Calu3 (cell line): ENCODE data around the gene RDH13. TPM values are rescaled to one million over a fixed set of nuclear protein-coding genes. Genes with fewer than 3 reads are reported as not detected.

Experiments
- BruUV-seq: library from RNA; stranded (reverse); fragments of 400-500 nt; replicated peaks from 2 replicates; lab custom pipeline; 2021; lab: Mats Ljungman, UMichigan
- CTCF ChIA-PET: fragments of 300-600 bp; sonication (Branson Sonifier 250); formaldehyde crosslinking; loops from one replicate; lab custom pipeline; 2022; ENCODE audit warnings: antibody characterized with exemption; lab: Charles Lee
- DNase-seq: peaks from one replicate; pipeline ENCODE4 v3.0.0; 2022
- H3K27ac Mint-ChIP-seq: one replicate; pipeline ENCODE4 v1.8.0; 2022; ENCODE audit warnings: mixed read lengths; ENCODE audit not compliant: unreplicated experiment
- H3K27me3 Mint-ChIP-seq: one replicate; pipeline ENCODE4 v1.8.0; 2022; ENCODE audit warnings: mixed read lengths; ENCODE audit not compliant: unreplicated experiment
- H3K36me3 Mint-ChIP-seq: one replicate; pipeline ENCODE4 v1.8.0; 2022; ENCODE audit warnings: mild to moderate bottlenecking, moderate library complexity, mixed read lengths; ENCODE audit not compliant: insufficient read depth, unreplicated experiment
- H3K4me1 Mint-ChIP-seq: one replicate; pipeline ENCODE4 v1.8.0; 2022; ENCODE audit warnings: mild to moderate bottlenecking, low read depth, mixed read lengths; ENCODE audit not compliant: unreplicated experiment
- H3K4me3 Mint-ChIP-seq: one replicate; pipeline ENCODE4 v1.8.0; 2022; ENCODE audit warnings: mild to moderate bottlenecking, low read depth, moderate library complexity, mixed read lengths; ENCODE audit not compliant: unreplicated experiment
- H3K9me3 Mint-ChIP-seq: one replicate; pipeline ENCODE4 v1.8.0; 2022; ENCODE audit warnings: low read depth, mixed read lengths; ENCODE audit not compliant: unreplicated experiment
- intact Hi-C: fragments of 100-400 bp; cut with micrococcal nuclease; formaldehyde crosslinking; loops from one replicate; pipeline ENCODE4 v1.10.0; 2022; ENCODE audit not compliant: unreplicated experiment
- total RNA-seq: library from RNA; stranded (reverse); gene quantifications from 2 replicates; pipeline ENCODE4 v1.2.3, GENCODE V29; 2022
- TF ChIP-seq, protein P1 (sequence below): fragments of 200-600 bp; IDR thresholded peaks from one replicate; pipeline ENCODE4 v1.8.0; 2022; ENCODE audit warnings: antibody characterized with exemption; ENCODE audit not compliant: unreplicated experiment

The RDH13 gene
- total RNA-seq, 1 experiment from 2014 or later: 50.1 TPM

GRCh38 chr19:55071913-55072312 lies 9.0 kb upstream of the RDH13 start:
- TF ChIP-seq, protein P1, sequence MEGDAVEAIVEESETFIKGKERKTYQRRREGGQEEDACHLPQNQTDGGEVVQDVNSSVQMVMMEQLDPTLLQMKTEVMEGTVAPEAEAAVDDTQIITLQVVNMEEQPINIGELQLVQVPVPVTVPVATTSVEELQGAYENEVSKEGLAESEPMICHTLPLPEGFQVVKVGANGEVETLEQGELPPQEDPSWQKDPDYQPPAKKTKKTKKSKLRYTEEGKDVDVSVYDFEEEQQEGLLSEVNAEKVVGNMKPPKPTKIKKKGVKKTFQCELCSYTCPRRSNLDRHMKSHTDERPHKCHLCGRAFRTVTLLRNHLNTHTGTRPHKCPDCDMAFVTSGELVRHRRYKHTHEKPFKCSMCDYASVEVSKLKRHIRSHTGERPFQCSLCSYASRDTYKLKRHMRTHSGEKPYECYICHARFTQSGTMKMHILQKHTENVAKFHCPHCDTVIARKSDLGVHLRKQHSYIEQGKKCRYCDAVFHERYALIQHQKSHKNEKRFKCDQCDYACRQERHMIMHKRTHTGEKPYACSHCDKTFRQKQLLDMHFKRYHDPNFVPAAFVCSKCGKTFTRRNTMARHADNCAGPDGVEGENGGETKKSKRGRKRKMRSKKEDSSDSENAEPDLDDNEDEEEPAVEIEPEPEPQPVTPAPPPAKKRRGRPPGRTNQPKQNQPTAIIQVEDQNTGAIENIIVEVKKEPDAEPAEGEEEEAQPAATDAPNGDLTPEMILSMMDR: no peak
- Mint-ChIP-seq H3K27me3 (peaks cover 7% of the 10 kb centered on the region), H3K9me3 (no peaks in the 10 kb centered on the region), H3K36me3 (peaks cover 54% of the 10 kb centered on the region), H3K27ac (no peak overlapping the region), H3K4me3 (no peak overlapping the region), H3K4me1 (peaks cover 44% of the 10 kb centered on the region)
- no TSS peak for BruUV-seq
- CTCF ChIA-PET: no interaction called here
- intact Hi-C loops: no loop called here
- no peak for DNase-seq

- CTCF ChIA-PET: no interaction called here
These were observed 8.2 kb upstream of the RDH13 start for GRCh38 chr19:55071129-55071502.

GRCh38 chr19:55070466-55071128 lies 7.6 kb upstream of the RDH13 start:
- intact Hi-C loops: no loop called here
- peaks cover 45% of the 10 kb centered on the region for H3K36me3 Mint-ChIP-seq
- H3K27me3 Mint-ChIP-seq: peaks cover 13% of the 10 kb centered on the region
- peaks cover 38% of the 10 kb centered on the region for H3K4me1 Mint-ChIP-seq
- TF ChIP-seq, protein P1: no peak
- no peak for DNase-seq
- H3K27ac Mint-ChIP-seq: peak overlapping the region; percentile 61
- no peaks in the 10 kb centered on the region for H3K9me3 Mint-ChIP-seq
- no TSS peak for BruUV-seq
- peak overlapping the region; percentile 7 for H3K4me3 Mint-ChIP-seq
- CTCF ChIA-PET: no interaction called here

More at GRCh38 chr19:55071129-55071502, 8.2 kb upstream of the RDH13 start:
- Mint-ChIP-seq H3K4me3 (peak overlapping the region; percentile 6), H3K4me1 (peaks cover 38% of the 10 kb centered on the region), H3K36me3 (peaks cover 48% of the 10 kb centered on the region), H3K9me3 (no peaks in the 10 kb centered on the region), H3K27me3 (peaks cover 13% of the 10 kb centered on the region), H3K27ac (peak overlapping the region; percentile 61)
- TF ChIP-seq, protein P1: no peak
- BruUV-seq: no TSS peak
- intact Hi-C loops: no loop called here
- DNase-seq: peak; percentile 94

DNA sequence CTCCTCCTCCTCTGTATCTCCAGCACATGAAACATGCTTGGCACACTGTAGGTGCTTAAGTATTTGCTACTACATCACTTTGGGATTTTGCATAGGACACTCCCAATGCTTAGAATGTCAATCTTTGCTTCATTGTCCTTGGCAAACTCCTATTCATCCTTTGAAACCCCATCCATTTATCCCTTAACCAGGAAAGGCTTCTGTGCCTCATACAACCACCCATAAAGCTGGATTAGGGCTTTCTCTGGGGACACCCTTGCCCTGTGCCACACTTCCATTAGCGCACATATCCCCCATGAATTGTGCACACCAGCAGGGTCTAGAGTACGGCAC lies 6.9 kb upstream of the RDH13 start:
- intact Hi-C loops: no loop called here
- BruUV-seq: no TSS peak

More for the DNA sequence above, 6.9 kb upstream of the RDH13 start:
- Mint-ChIP-seq H3K4me1 (peaks cover 31% of the 10 kb centered on the region), H3K36me3 (peaks cover 37% of the 10 kb centered on the region), H3K27me3 (peaks cover 13% of the 10 kb centered on the region), H3K4me3 (peak overlapping the region; percentile 84), H3K9me3 (no peaks in the 10 kb centered on the region), H3K27ac (peak overlapping the region; percentile 95)
- CTCF ChIA-PET: no interaction called here
- DNase-seq: no peak
- TF ChIP-seq, protein P1: no peak
